ENCODE results near the gene IFIH1.

DNA sequence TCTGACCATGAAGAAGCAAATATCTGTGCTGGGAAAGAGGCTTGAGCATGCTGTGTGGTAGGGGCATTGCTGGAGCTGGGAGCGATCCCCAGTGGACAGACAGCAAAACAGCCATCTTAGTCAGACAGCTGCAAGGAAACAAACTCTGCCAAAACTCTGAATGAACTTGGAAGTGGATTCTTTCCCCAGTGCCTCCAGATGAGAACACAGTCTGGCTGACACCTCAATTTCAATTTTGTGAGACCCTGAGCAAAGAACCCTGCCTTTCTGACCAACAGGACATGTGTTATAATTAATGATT, 52.1 kb downstream of the IFIH1 start:
- TF ChIP-seq, protein P1, sequence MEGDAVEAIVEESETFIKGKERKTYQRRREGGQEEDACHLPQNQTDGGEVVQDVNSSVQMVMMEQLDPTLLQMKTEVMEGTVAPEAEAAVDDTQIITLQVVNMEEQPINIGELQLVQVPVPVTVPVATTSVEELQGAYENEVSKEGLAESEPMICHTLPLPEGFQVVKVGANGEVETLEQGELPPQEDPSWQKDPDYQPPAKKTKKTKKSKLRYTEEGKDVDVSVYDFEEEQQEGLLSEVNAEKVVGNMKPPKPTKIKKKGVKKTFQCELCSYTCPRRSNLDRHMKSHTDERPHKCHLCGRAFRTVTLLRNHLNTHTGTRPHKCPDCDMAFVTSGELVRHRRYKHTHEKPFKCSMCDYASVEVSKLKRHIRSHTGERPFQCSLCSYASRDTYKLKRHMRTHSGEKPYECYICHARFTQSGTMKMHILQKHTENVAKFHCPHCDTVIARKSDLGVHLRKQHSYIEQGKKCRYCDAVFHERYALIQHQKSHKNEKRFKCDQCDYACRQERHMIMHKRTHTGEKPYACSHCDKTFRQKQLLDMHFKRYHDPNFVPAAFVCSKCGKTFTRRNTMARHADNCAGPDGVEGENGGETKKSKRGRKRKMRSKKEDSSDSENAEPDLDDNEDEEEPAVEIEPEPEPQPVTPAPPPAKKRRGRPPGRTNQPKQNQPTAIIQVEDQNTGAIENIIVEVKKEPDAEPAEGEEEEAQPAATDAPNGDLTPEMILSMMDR (IDR thresholded peaks at IDR 0.05; ENCODE audit: insufficient read depth, low read length) = no peak
- TF ChIP-seq, protein P2, sequence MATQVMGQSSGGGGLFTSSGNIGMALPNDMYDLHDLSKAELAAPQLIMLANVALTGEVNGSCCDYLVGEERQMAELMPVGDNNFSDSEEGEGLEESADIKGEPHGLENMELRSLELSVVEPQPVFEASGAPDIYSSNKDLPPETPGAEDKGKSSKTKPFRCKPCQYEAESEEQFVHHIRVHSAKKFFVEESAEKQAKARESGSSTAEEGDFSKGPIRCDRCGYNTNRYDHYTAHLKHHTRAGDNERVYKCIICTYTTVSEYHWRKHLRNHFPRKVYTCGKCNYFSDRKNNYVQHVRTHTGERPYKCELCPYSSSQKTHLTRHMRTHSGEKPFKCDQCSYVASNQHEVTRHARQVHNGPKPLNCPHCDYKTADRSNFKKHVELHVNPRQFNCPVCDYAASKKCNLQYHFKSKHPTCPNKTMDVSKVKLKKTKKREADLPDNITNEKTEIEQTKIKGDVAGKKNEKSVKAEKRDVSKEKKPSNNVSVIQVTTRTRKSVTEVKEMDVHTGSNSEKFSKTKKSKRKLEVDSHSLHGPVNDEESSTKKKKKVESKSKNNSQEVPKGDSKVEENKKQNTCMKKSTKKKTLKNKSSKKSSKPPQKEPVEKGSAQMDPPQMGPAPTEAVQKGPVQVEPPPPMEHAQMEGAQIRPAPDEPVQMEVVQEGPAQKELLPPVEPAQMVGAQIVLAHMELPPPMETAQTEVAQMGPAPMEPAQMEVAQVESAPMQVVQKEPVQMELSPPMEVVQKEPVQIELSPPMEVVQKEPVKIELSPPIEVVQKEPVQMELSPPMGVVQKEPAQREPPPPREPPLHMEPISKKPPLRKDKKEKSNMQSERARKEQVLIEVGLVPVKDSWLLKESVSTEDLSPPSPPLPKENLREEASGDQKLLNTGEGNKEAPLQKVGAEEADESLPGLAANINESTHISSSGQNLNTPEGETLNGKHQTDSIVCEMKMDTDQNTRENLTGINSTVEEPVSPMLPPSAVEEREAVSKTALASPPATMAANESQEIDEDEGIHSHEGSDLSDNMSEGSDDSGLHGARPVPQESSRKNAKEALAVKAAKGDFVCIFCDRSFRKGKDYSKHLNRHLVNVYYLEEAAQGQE (IDR thresholded peaks at IDR 0.05; ENCODE audit: insufficient replicate concordance, low read depth) = no peak

Data from HL-60 (cell line).